Heart right ventricle (tissue), 16 donors: Measurements from ENCODE around the gene SRPK1. TPM values are rescaled to one million over a fixed set of nuclear protein-coding genes. Genes with fewer than 3 reads are reported as not detected.
A peak's percentile ranks its signal among the peaks of the same experiment; 100 is the strongest.

Experiments used
- ATAC-seq, 8 donors: fragments of 200-7000 bp; cut with Tn5 transposase; one replicate each; pipeline ENCODE4 v1.9.1; 2020; ENCODE audit warnings: mild to moderate bottlenecking in 8 of 8, moderate library complexity in 8 of 8, moderate number of reproducible peaks in 1 of 8
- DNase-seq, 2 donors: peaks; one replicate each; pipeline ENCODE4 v3.0.0-alpha.2; 2020
- H3K27ac ChIP-seq, 10 donors: fragments of 200-600 bp; sonication (generic) in 2 of 10; one replicate each; pipeline versions ENCODE4 v1.5.0 to v1.8.0; 2020 to 2022; ENCODE audit warnings: mild to moderate bottlenecking in 3 of 10
- H3K27me3 ChIP-seq, 7 donors: fragments of 200-600 bp; one replicate each; pipeline ENCODE4 v1.8.0; 2021 to 2022; ENCODE audit warnings: mild to moderate bottlenecking in 2 of 7
- H3K36me3 ChIP-seq, 9 donors: fragments of 200-600 bp; sonication (generic) in 1 of 9; one replicate each; pipeline versions ENCODE4 v1.5.0 to v1.8.0; 2020 to 2022; ENCODE audit warnings: mild to moderate bottlenecking in 2 of 9
- H3K4me1 ChIP-seq, 9 donors: fragments of 200-600 bp; sonication (generic) in 1 of 9; one replicate each; pipeline versions ENCODE4 v1.5.0 to v1.8.0; 2020 to 2022; ENCODE audit warnings: mild to moderate bottlenecking in 4 of 9
- H3K4me3 ChIP-seq, 10 donors: fragments of 200-600 bp; sonication (generic) in 2 of 10; one replicate each; pipeline versions ENCODE4 v1.5.0 to v1.8.0; 2020 to 2022; ENCODE audit warnings: mild to moderate bottlenecking in 7 of 10, moderate library complexity in 2 of 10
- H3K9me3 ChIP-seq, 11 donors: fragments of 200-600 bp in 10 of 11; sonication (generic) in 2 of 11; one replicate each; pipeline versions ENCODE4 v1.5.0 to v1.8.0; 2013 to 2022; ENCODE audit warnings: mild to moderate bottlenecking in 2 of 11, control low read depth in 1 of 11, moderate library complexity in 1 of 11
- WGBS, 2 donors: extraction: QIAGEN DNeasy Blood & Tissue Kit; methylation state at CpG; one replicate each; pipeline ENCODE4 v1.1.7; 2013; ENCODE audit warnings: inconsistent platforms in 1 of 2; 5-methylcytosine and 5-hydroxymethylcytosine counted together
- intact Hi-C, 10 donors: fragments of 100-400 bp; cut with DNase I; formaldehyde crosslinking; loops; one replicate each; pipeline versions ENCODE4 v1.11.1 to v1.14.2; 2022
- polyA plus RNA-seq, 2 donors: library from polyadenylated mRNA; stranded (reverse); fragments of 200-250 nt; gene quantifications; one replicate each; pipeline ENCODE4 v1.2.3, GENCODE V29; 2013
- total RNA-seq, 10 donors: library from RNA; stranded (reverse); fragmentation: NEBNext Ultra II Directional in 3 of 10; extraction: Animal tissue kit (Norgen Biotek cat#: 25700) in 3 of 10; gene quantifications; one replicate each; pipeline versions ENCODE4 v1.2.1 to v1.2.4, GENCODE V29; 2021 to 2023
- TF ChIP-seq, protein P1 (sequence below), 9 donors: fragments of 200-600 bp; sonication (generic) in 2 of 9; IDR thresholded peaks; one replicate each; pipeline versions ENCODE4 v1.5.0 to v1.8.0; 2021 to 2022; ENCODE audit warnings: antibody characterized with exemption in 9 of 9, mild to moderate bottlenecking in 5 of 9, moderate library complexity in 1 of 9
- donor health status: Arrhythmogenic right ventricular cardiomyopathy.
- donor health status: ischemic (EF 13 %, LVEDD 7.1; RV severe dilation, severe dysfunction).
- donor health status: healthy with polysubstance abuse.
- donor health status: DM: no; HTN: yes; CAD: no.
- donor health status: DM: no; HTN: no; CAD: no.
- donor health status: ischemic (EF 25% LVEDD 6.9; RV normal size, moderate dysfunction).
- donor health status: ischemic (EF 25% LVEDD 5.7; RV mildly dilated, moderate dysfunction).
- donor health status: healthy.
- donor health status: DM: yes; HTN: yes; CAD: no.
- donor health status: Ischemic cardiomyopathy.
- donor health status: ischemic (EF 35%, LVEDD 5.7; RV mildly dilated, moderate dysfunction).
- donor health status: nonischemic (EF 11% LVEDD 7.7; RV severe dilation, severe dysfunction).
- donor health status: DM: yes; HTN: yes; CAD: no.
- donor health status: PGD.
- donor health status: ischemic (EF 29% LVEDD 5.4; RV normal size, mild dysfunction).
- donor health status: nonischemic (EF 23%, LVEDD 6.1; RV moderate dilation, normal function).

Gene SRPK1
- total and polyA plus RNA-seq, 12 donors, result 6.0 to 25.6 (median 17.4) TPM

DNA sequence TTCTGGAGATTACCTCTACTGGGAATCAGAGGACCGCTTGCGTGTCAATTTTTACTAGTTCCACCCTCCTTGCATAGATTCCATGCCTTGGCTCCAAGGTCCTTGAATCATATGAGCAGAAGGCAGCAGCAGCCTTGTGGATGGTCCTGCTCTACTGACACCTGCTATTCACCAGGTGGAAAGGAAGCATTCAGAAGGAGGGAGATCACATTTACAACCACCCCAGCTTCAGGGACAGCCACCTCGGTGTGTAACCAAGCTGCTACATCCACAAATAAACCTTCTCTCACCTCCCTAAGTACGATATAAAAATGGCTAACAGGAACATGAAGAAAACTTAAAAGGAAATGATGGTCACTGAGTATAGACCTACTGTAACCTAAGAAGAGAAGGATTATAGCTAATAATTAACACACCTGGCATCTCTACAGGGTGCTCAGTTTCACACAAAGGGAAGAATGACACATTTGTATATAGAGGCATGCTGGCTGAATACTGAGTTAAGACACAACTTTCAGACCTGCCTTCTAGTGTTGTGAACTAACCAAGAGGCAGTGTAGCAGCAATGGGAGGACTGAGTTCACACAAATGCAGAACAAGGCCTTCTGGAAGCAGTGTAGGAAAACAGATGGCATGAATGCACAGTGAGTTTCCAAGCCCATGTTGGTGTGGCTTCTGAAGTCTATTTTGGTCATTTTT is 46.3 kb upstream of the SRPK1 start:
- H3K36me3 ChIP-seq, result no peaks in the 10 kb centered on the region
- H3K4me1 ChIP-seq, result no peaks in the 10 kb centered on the region
- TF ChIP-seq, protein P1, sequence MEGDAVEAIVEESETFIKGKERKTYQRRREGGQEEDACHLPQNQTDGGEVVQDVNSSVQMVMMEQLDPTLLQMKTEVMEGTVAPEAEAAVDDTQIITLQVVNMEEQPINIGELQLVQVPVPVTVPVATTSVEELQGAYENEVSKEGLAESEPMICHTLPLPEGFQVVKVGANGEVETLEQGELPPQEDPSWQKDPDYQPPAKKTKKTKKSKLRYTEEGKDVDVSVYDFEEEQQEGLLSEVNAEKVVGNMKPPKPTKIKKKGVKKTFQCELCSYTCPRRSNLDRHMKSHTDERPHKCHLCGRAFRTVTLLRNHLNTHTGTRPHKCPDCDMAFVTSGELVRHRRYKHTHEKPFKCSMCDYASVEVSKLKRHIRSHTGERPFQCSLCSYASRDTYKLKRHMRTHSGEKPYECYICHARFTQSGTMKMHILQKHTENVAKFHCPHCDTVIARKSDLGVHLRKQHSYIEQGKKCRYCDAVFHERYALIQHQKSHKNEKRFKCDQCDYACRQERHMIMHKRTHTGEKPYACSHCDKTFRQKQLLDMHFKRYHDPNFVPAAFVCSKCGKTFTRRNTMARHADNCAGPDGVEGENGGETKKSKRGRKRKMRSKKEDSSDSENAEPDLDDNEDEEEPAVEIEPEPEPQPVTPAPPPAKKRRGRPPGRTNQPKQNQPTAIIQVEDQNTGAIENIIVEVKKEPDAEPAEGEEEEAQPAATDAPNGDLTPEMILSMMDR (IDR thresholded peaks at IDR 0.05), result no peak
- H3K4me3 ChIP-seq, result no peak overlapping the region
- 83 to 88% methylated on average over 4 of the region's 4 CpGs for WGBS, 2 donors
- H3K27me3 ChIP-seq, result no peaks in the 10 kb centered on the region
- no peak for DNase-seq
- no peak overlapping the region for H3K27ac ChIP-seq
- no peak for ATAC-seq
- intact Hi-C loops, result no loop called here
- H3K9me3 ChIP-seq, result no peaks in the 10 kb centered on the region

DNA sequence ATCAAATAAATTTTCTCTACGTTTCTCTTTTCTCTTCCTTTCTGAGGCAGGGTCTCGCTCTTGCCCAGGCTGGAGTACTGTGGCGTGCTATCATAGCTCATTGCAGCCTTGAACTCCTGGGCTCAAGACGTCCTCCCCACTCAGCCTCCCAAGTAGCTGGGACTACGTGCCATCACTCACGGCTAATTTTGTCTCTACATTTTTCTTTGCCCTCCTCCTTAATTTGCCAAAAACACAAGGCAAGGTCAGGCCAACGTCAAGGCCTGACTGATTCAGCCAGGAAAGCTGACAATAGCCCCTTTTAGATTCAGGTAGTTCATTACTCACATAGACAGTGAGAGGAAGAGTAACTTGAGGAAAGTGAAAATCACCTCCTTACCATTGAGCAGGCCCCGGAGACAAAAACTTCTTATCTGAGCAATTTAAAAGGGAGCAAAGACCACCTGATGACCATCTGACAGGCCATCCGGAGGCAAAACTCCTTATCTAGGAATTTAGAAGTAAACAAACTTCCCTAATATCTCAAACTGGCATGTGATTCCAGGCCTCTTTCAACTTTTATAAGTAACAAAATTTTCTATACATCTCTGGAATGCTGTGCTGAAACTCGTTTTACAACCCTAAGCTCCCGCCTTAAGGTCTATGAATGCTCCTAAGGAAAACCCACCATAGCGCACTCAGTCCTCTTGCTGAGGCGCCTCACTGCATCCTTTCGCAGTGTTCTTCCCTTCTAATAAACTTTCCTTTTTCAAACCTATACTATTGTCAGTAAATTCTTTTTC is 42.1 kb upstream of the SRPK1 start:
- 75 to 79% methylated on average over 14 of the region's 14 CpGs for WGBS, 2 donors
- H3K27me3 ChIP-seq, result peaks cover 0 to 22% (median 15%) of the 10 kb centered on the region in 7 donors
- no peaks in the 10 kb centered on the region for H3K9me3 ChIP-seq
- intact Hi-C loops, result no loop called here
- DNase-seq (no peak), ATAC-seq (no peak)
- no peak overlapping the region for H3K27ac ChIP-seq
- TF ChIP-seq, protein P1 (IDR thresholded peaks at IDR 0.05), result no peak
- H3K4me3 ChIP-seq, result no peak overlapping the region
- no peaks in the 10 kb centered on the region for H3K36me3 ChIP-seq
- no peaks in the 10 kb centered on the region for H3K4me1 ChIP-seq

DNA sequence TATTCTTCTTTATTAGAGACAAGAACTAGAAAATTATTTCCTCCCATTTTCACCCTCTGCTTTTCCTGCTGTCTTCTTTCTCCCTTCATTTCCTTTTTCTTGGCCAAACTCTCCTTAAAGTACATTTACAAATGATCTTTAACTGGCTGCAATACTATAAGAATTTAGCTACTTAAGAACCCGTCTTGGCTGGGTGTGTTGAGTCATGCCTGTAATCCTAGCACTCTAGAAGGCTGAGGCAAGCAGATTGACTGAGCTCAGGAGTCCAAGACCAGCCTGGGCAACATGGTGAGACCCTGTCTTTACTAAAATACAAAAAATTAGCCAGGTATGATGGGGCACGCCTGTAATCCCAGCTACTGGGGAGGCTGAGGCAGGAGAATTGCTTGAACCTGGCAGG is 39.3 kb upstream of the SRPK1 start:
- Histone ChIP-seq H3K4me1 (no peaks in the 10 kb centered on the region), H3K27ac (no peak overlapping the region), H3K9me3 (no peaks in the 10 kb centered on the region), H3K4me3 (no peak overlapping the region), H3K36me3 (no peaks in the 10 kb centered on the region), H3K27me3 (peaks cover 0 to 31% (median 15%) of the 10 kb centered on the region in 7 donors)
- no peak for DNase-seq
- WGBS, 2 donors, result 74 to 79% methylated on average over 2 of the region's 2 CpGs
- TF ChIP-seq, protein P1 (IDR thresholded peaks at IDR 0.05), result no peak
- no peak for ATAC-seq
- intact Hi-C loops, result no loop called here

DNA sequence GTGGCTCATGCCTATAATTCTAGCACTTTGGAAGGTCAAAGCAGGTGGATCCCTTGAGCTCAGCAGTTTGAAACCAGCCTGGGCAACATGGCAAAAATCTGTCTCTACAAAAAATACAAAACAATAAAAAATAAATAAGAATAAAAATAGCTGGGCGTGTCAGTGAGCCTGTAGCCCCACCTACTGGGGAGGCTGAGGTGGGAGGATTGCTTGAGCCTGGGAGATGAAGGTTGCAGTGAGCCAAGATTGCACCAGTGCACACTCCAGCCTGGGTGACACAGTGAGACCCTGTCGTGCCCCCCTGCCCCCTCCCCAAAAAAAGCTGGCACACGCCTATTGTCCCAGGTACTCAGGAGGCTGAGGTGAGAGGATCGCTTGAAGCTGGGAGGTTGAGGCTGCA is 35.1 kb upstream of the SRPK1 start:
- intact Hi-C loops, result no loop called here
- Histone ChIP-seq H3K27ac (no peak overlapping the region), H3K9me3 (no peaks in the 10 kb centered on the region), H3K27me3 (peaks cover 0 to 24% (median 6%) of the 10 kb centered on the region in 7 donors), H3K4me3 (no peak overlapping the region), H3K4me1 (peaks cover 0 to 10% (median 0%) of the 10 kb centered on the region in 9 donors), H3K36me3 (no peaks in the 10 kb centered on the region)
- TF ChIP-seq, protein P1 (IDR thresholded peaks at IDR 0.05), result peak in 3 of 9 donors; percentile 5 to 32 (median 16)
- WGBS, 2 donors, result 81 to 92% methylated on average over 4 of the region's 4 CpGs
- no peak for ATAC-seq
- DNase-seq, result no peak
